NCI-H2029 treated with DMSO at 0.1 percent for 48 hours (cell line): Measurements from ENCODE around the gene POGK.

Experiments used
- DNase-seq: peaks from one replicate; lab custom pipeline; 2025; lab: John Stamatoyannopoulos, UW

The POGK gene

DNA sequence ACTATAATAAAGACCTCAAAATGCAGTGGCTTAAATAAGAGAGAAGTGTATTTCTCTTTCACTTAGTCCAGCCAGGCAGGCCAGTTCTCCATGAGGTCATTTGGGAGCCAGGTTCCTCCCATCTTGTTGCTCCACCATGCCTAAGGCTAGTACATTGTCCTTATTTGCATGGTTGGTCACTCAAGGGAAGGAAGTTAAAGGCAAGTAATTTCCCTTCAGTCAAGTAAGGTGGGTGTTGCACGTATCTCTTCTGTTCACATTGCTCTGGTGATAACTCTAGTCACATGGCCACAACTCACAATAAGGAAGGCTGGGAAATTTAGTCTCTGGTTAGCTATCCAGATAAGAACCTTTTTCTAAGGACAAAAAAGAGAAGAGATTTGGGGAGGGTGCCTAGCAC is 64.0 kb downstream of the POGK start:
- no peak for DNase-seq

DNA sequence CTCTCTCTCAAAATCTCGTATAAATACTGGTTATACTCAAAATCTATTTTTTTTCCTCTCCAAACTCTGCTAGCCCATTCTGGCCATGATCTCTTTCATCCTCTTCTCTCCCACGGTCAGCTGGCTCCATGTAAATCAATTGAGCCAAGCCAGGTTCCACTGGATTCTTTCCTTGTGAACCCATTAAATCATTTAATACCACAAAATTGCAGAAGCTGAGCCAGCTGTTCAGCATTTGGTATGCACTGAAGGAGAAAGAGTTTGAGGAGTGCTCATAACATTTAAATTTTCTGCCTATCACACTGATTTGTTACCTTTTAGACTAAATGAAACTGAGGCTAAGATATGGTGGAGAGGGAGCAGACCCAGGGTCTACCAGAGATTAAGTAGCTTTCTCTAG is 65.9 kb downstream of the POGK start:
- DNase-seq, result no peak

DNA sequence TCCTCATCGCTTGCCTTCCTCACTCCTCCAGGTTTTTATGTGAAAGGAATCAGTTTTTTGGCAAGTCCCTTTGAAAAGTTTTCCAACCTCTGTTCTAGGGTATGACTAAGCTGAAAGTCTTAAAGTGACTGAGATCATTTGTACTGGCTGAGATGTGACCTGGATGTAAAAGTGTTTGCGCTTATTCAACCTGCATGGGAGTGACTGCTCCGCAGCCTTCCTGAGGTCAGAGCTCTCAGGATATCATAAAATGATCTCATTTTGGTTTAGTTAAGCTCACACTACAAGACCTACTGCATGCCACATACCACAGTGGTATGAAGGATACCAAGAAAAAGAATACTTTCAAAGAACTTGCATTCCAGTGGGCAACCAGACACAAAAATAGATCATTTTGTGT is 66.6 kb downstream of the POGK start:
- no peak for DNase-seq
